Liver (tissue), 3 donors: ENCODE results near the gene NEK6.

ENCODE experiments used
- EGR1 ChIP-seq, 2 donors: IDR thresholded peaks; 2 replicates each; pipeline ENCODE4 v1.6.1; 2016 to 2018; ENCODE audit warnings: antibody characterized with exemption in 2 of 2, low read depth in 2 of 2
- FOXA1 ChIP-seq: IDR thresholded peaks from 2 replicates; pipeline ENCODE4 v1.6.1; 2016; ENCODE audit warnings: antibody characterized with exemption
- FOXA2 ChIP-seq: IDR thresholded peaks from 2 replicates; pipeline ENCODE4 v1.6.1; 2016; ENCODE audit warnings: antibody characterized with exemption
- RAD21 ChIP-seq, 2 donors: IDR thresholded peaks; 2 replicates each; pipeline ENCODE4 v1.6.1; 2016; ENCODE audit warnings: antibody characterized with exemption in 2 of 2, mild to moderate bottlenecking in 2 of 2
- RXRA ChIP-seq, 2 donors: IDR thresholded peaks; 2 replicates each; pipeline ENCODE4 v1.6.1; 2017 to 2018; ENCODE audit warnings: antibody characterized with exemption in 2 of 2, mild to moderate bottlenecking in 1 of 2
- TAF1 ChIP-seq: conservative IDR thresholded peaks from 2 replicates; pipeline ENCODE4 v1.6.1; 2016; ENCODE audit warnings: antibody characterized with exemption, mild to moderate bottlenecking
- YY1 ChIP-seq: IDR thresholded peaks from 2 replicates; pipeline ENCODE4 v1.6.1; 2016; ENCODE audit warnings: antibody characterized with exemption, mild to moderate bottlenecking
- ZBTB33 ChIP-seq: IDR thresholded peaks from 2 replicates; pipeline ENCODE4 v1.6.1; 2016; ENCODE audit warnings: antibody characterized with exemption
- TF ChIP-seq, protein P1 (sequence below): fragments of 150-350 bp; IDR thresholded peaks from 2 replicates; pipeline ENCODE4 v1.5.1; 2017; ENCODE audit warnings: improper control_type of control experiment, low read depth, low read length; ENCODE audit not compliant: missing input control
- TF ChIP-seq, protein P2 (sequence below): IDR thresholded peaks from 2 replicates; pipeline ENCODE4 v1.6.1; 2016; ENCODE audit warnings: antibody characterized with exemption, mild to moderate bottlenecking
- TF ChIP-seq, protein P3 (sequence below): IDR thresholded peaks from 2 replicates; pipeline ENCODE4 v1.6.1; 2016; ENCODE audit warnings: antibody characterized with exemption
- donor health status: healthy.
- donor health status: healthy.

GRCh38 chr9:124286292-124286931, 28.7 kb downstream of the NEK6 start:
- TF ChIP-seq, protein P1, sequence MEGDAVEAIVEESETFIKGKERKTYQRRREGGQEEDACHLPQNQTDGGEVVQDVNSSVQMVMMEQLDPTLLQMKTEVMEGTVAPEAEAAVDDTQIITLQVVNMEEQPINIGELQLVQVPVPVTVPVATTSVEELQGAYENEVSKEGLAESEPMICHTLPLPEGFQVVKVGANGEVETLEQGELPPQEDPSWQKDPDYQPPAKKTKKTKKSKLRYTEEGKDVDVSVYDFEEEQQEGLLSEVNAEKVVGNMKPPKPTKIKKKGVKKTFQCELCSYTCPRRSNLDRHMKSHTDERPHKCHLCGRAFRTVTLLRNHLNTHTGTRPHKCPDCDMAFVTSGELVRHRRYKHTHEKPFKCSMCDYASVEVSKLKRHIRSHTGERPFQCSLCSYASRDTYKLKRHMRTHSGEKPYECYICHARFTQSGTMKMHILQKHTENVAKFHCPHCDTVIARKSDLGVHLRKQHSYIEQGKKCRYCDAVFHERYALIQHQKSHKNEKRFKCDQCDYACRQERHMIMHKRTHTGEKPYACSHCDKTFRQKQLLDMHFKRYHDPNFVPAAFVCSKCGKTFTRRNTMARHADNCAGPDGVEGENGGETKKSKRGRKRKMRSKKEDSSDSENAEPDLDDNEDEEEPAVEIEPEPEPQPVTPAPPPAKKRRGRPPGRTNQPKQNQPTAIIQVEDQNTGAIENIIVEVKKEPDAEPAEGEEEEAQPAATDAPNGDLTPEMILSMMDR, result no peak
- TF ChIP-seq YY1 (no peak), RXRA (IDR thresholded peaks at IDR 0.05) (peak; percentile 58 to 59), RAD21 (IDR thresholded peaks at IDR 0.05) (peak in 1 of 2 donors; percentile 19), TAF1 (no peak), FOXA2 (peak; percentile 61), FOXA1 (no peak), EGR1 (IDR thresholded peaks at IDR 0.05; ENCODE audit: low read depth in 2 of 2) (no peak), ZBTB33 (no peak)
- TF ChIP-seq, protein P2, sequence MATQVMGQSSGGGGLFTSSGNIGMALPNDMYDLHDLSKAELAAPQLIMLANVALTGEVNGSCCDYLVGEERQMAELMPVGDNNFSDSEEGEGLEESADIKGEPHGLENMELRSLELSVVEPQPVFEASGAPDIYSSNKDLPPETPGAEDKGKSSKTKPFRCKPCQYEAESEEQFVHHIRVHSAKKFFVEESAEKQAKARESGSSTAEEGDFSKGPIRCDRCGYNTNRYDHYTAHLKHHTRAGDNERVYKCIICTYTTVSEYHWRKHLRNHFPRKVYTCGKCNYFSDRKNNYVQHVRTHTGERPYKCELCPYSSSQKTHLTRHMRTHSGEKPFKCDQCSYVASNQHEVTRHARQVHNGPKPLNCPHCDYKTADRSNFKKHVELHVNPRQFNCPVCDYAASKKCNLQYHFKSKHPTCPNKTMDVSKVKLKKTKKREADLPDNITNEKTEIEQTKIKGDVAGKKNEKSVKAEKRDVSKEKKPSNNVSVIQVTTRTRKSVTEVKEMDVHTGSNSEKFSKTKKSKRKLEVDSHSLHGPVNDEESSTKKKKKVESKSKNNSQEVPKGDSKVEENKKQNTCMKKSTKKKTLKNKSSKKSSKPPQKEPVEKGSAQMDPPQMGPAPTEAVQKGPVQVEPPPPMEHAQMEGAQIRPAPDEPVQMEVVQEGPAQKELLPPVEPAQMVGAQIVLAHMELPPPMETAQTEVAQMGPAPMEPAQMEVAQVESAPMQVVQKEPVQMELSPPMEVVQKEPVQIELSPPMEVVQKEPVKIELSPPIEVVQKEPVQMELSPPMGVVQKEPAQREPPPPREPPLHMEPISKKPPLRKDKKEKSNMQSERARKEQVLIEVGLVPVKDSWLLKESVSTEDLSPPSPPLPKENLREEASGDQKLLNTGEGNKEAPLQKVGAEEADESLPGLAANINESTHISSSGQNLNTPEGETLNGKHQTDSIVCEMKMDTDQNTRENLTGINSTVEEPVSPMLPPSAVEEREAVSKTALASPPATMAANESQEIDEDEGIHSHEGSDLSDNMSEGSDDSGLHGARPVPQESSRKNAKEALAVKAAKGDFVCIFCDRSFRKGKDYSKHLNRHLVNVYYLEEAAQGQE, result no peak
- TF ChIP-seq, protein P3, sequence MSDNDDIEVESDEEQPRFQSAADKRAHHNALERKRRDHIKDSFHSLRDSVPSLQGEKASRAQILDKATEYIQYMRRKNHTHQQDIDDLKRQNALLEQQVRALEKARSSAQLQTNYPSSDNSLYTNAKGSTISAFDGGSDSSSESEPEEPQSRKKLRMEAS, result peak; percentile 72
